ACHN (cell line): Measurements from ENCODE around the gene PDPN.

Experiments used
- DNase-seq: peaks from one replicate; pipeline ENCODE4 v3.0.0-alpha.2; 2015
- in situ Hi-C: cut with HindIII; loops from 2 replicates; pipeline ENCODE4 v1.10.0; 2017; ENCODE audit warnings: low sequenced_read_pairs, low pct_ligation_motif_present, low pct_unique_long_range_greater_than_20kb

The PDPN gene

DNA sequence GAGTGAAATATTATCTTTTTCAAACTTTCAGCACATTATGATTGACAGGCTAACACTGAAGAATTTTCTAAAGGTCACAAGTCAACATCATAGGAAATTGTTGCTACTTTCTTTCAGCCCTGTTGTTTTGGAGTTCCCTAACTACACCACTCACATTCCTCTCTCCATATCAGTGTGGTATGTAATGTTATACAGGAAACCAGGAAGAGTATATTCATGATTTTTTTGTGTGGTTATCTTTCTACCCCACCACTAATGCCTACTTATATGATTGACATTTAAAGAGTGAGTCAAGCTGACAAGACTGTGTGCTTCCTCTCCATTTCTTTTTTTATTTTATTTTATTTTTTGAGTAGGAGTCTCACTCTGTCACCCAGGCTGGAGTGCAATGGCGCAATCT, 68.6 kb downstream of the PDPN start:
- in situ Hi-C loops, result no loop called here
- no peak for DNase-seq

DNA sequence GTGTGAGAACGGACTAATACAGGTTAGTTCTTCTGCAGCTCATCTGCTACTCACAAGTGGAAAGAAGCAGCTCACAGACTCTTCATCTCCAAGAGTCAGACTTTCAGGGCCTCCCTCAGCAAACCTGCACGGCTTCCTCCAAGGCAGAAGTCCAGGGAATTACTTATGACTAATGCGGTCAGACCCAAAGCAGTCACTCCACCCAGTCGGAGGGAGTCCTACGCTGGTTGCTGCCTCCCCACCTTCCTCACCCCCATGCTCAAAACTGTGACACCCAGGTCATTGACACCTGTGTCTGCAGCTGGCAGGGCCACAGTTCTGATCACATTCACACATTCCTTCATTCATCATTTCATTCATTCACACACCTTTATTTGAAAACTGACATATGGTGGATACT, 77.9 kb downstream of the PDPN start:
- peak; percentile 2 for DNase-seq
- in situ Hi-C loops, result no loop called here

DNA sequence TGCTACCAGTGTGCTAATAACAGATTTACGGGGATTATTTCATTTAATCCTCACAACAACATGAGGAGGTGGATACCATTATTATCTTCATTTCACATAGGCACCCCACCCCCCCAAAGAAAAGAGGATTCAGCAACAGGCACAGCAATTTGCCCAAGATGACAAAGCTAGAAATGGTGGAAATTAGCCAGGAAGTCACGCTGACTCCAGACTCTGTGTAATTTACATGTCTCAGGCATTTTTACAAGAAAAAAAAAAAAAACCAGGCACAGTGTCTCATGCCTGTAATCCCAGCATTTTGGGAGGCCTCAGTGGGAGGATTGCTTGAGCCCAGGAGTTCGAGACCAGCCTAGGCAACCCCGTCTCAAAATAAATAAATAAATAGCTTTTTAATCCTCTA, 78.9 kb downstream of the PDPN start:
- no peak for DNase-seq
- in situ Hi-C loops, result no loop called here

DNA sequence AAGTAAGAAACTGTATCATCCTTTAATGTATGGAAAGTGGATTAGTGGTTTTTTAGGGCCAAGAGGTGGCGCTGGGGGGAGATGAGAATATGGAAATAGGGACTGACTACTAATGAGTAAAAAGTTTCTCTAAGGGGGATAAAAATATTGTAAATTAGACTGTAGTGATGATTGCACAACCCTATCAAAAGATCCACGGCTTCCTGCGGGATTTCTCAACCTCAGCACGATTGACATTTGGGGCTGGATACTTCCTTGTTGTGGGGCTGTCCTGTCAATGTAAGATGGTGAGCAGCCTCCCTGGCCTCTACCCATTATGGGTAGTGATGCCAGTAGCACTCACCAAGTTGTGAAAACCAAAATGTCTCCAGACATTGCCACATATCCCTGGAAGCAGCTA, 80.3 kb downstream of the PDPN start:
- in situ Hi-C loops, result no loop called here
- DNase-seq, result no peak

DNA sequence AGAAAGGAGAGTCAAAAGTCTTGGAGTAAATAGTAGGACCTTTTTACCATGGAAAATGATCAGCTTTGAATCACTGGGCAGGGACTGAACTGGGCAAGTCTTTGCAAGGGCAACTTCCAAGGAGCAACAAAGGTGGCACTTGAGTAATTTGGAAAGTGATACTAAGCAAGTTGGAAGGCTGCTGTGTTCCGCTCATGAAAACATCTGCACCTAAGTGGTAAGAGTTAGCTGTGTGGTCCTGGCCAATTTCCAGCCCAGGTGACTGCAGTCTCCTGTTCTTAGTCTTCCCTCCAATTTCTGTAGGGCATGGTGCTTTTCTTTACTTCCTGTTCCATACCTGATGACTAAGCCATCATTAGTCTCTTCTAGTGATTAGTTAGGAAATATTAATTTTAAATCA, 80.8 kb downstream of the PDPN start:
- in situ Hi-C loops, result no loop called here
- DNase-seq, result no peak

DNA sequence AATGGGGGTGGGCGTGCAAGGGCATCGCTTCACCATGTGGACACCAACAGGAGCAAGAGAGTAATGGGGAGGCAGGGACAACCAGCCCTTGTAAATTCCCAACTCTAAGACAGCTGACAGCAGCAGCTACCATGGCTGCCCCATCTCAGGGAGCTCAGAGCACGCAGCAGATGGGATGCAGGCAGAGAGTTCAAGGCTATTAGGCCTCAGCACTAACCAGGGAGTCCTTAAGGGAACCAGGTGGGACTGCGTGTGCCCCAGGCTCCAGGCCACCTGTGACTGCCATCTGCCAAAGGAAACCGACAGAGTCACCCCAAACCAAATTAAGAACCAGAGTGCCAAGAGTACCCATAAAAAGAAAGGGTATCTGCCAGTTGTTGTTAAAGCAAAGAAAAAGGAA, 82.7 kb downstream of the PDPN start:
- in situ Hi-C loops, result no loop called here
- DNase-seq, result no peak
